ENCODE results near the gene ASMTL. TPM values are rescaled to one million over a fixed set of nuclear protein-coding genes. Genes with fewer than 3 reads are reported as not detected.
"Not testable (repeated sequence)": the region's sequence is repeated elsewhere in the genome, so short reads cannot be mapped to it uniquely, and the experiment has no call there.

The ASMTL gene
- total RNA-seq, 2 donors from 2014 or later: 30.8 to 43.5 TPM

- Histone ChIP-seq H3K4me1 (ENCODE audit: control insufficient read depth in 1 of 2, low read depth in 2 of 2) (no peaks in the 10 kb centered on the region), H3K4me3 (no peak overlapping the region), H3K27ac (no peak overlapping the region), H3K27me3 (replicated peaks; ENCODE audit: insufficient read depth) (no peaks in the 10 kb centered on the region), H3K36me3 (peaks cover 11% of the 10 kb centered on the region), H3K9me3 (no peaks in the 10 kb centered on the region)
- DNase-seq (ENCODE audit: low spot score) (no peak), ATAC-seq (ENCODE audit: insufficient number of reproducible peaks, low FRiP score, low read depth) (no peak)
- TF ChIP-seq CTCF (IDR thresholded peaks at IDR 0.05): no peak
Measured at GRCh38 chrX:1380672-1381233, 72.0 kb downstream of the ASMTL start.

- no peak for ATAC-seq (ENCODE audit: insufficient number of reproducible peaks, low FRiP score, low read depth)
Measured at GRCh38 chrX:1378306-1378759, 74.4 kb downstream of the ASMTL start.

GRCh38 chrX:1368385-1368698 is 84.4 kb downstream of the ASMTL start:
- ATAC-seq (ENCODE audit: insufficient number of reproducible peaks, low FRiP score, low read depth): no peak
- no peak overlapping the region for H3K4me3 ChIP-seq
- no peaks in the 10 kb centered on the region for H3K36me3 ChIP-seq
- H3K27ac ChIP-seq: no peak overlapping the region
- no peaks in the 10 kb centered on the region for H3K27me3 ChIP-seq (replicated peaks; ENCODE audit: insufficient read depth)
- DNase-seq (ENCODE audit: low spot score): no peak
- H3K9me3 ChIP-seq: no peaks in the 10 kb centered on the region
- TF ChIP-seq CTCF (IDR thresholded peaks at IDR 0.05): no peak
- no peaks in the 10 kb centered on the region for H3K4me1 ChIP-seq (ENCODE audit: control insufficient read depth in 1 of 2, low read depth in 2 of 2)

More at GRCh38 chrX:1378306-1378759, 74.4 kb downstream of the ASMTL start:
- TF ChIP-seq CTCF (IDR thresholded peaks at IDR 0.05): no peak
- Histone ChIP-seq H3K27ac (no peak overlapping the region), H3K4me1 (ENCODE audit: control insufficient read depth in 1 of 2, low read depth in 2 of 2) (no peaks in the 10 kb centered on the region), H3K4me3 (no peak overlapping the region), H3K9me3 (no peaks in the 10 kb centered on the region), H3K36me3 (no peaks in the 10 kb centered on the region), H3K27me3 (replicated peaks; ENCODE audit: insufficient read depth) (no peaks in the 10 kb centered on the region)
- DNase-seq (ENCODE audit: low spot score): no peak

DNA sequence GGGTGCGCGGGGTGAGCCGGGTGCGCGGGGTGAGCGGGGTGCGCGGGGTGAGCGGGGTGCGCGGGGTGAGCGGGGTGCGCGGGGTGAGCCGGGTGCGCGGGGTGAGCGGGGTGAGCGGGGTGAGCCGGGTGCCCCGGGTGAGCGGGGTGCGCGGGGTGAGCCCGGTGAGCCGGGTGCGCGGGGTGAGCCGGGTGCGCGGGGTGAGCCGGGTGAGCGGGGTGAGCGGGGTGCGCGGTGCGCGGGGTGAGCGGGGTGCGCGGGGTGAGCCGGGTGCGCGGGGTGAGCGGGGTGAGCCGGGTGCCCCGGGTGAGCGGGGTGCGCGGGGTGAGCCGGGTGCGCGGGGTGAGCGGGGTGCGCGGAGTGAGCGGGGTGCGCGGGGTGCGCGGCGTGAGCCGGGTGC is 86.3 kb downstream of the ASMTL start:
- not testable (repeated sequence) for H3K27me3 ChIP-seq (replicated peaks; ENCODE audit: insufficient read depth); ATAC-seq (ENCODE audit: insufficient number of reproducible peaks, low FRiP score, low read depth); H3K4me1 ChIP-seq (ENCODE audit: control insufficient read depth in 1 of 2, low read depth in 2 of 2); H3K9me3 ChIP-seq; H3K27ac ChIP-seq; DNase-seq (ENCODE audit: low spot score); H3K36me3 ChIP-seq; H3K4me3 ChIP-seq

DNA sequence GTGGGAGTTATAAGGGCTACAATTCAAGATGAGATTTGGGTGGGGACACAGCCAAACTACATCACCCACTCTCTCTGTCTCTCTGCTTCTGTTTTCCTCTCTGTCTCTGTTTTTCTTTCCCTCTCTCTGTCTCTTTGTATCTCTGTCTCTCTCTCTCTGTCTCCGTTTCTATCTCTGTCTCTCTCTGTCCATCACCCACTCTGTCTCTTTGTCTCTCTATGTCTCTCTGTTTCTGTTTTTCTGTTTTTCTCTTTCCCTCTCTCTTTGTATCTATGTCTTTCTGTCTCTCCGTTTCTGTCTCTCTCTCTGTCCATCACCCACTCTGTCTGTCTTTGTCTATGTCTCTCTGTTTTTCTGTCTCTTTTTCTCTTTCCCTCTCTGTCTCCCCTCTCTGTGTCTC is 90.8 kb downstream of the ASMTL start:
- DNase-seq (ENCODE audit: low spot score) (no peak), ATAC-seq (ENCODE audit: insufficient number of reproducible peaks, low FRiP score, low read depth) (no peak)
- H3K9me3 ChIP-seq: peaks cover 9% of the 10 kb centered on the region
- H3K4me1 ChIP-seq (ENCODE audit: control insufficient read depth in 1 of 2, low read depth in 2 of 2): no peaks in the 10 kb centered on the region
- no peak overlapping the region for H3K4me3 ChIP-seq
- H3K36me3 ChIP-seq: peaks cover 7% of the 10 kb centered on the region
- TF ChIP-seq CTCF (IDR thresholded peaks at IDR 0.05): no peak
- no peak overlapping the region for H3K27ac ChIP-seq
- H3K27me3 ChIP-seq (replicated peaks; ENCODE audit: insufficient read depth): no peaks in the 10 kb centered on the region

DNA sequence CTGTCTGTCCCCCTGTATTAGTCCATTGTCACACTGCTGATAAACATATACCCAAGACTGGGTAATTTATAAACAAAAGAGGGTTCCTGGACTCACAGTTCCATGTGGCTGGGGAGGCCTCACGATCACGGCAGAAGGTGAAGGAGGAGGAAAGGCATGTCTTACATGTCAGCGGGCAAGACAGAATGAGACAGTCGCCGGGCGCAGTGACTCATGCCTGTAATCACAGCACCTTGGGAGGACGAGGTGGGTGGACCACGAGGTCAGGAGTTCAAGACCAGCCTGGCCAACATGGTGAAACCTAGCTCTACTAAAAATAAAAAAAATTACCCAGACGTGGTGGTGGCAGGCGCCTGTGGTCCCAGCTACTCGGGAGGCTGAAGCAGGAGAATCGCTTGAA is 91.4 kb downstream of the ASMTL start:
- Histone ChIP-seq H3K4me1 (ENCODE audit: control insufficient read depth in 1 of 2, low read depth in 2 of 2) (no peaks in the 10 kb centered on the region), H3K27ac (no peak overlapping the region), H3K36me3 (peaks cover 7% of the 10 kb centered on the region), H3K9me3 (peaks cover 9% of the 10 kb centered on the region), H3K4me3 (no peak overlapping the region), H3K27me3 (replicated peaks; ENCODE audit: insufficient read depth) (no peaks in the 10 kb centered on the region)
- TF ChIP-seq CTCF (IDR thresholded peaks at IDR 0.05): no peak
- DNase-seq (ENCODE audit: low spot score) (no peak), ATAC-seq (ENCODE audit: insufficient number of reproducible peaks, low FRiP score, low read depth) (no peak)

Data from thoracic aorta (tissue), 2 donors.